ENCODE results near the gene GPRC5D. TPM values are rescaled to one million over a fixed set of nuclear protein-coding genes. Genes with fewer than 3 reads are reported as not detected.

Gene GPRC5D
- polyA plus RNA-seq, 1 donor from 2014 or later: 1.4 TPM

DNA sequence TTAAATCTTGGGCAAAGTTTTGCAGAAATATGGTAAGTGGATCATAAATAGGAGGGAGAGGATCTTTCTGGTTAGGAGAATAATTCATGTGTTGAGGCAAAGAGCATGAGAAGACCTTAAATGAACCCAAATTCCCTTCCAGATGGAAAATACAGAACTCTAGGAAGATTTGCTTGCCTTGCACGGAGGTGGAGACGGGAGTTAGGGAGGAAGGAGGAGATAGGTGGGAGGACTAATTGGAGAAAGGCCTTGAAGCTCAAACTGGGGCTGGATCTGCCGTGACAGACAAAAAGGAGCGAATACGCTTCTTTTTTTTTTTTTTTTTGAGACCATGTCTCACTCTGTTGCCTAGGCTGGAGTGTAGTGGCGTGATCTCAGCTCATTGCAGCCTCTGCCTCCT is 54.7 kb downstream of the GPRC5D start:
- H3K27me3 Mint-ChIP-seq: peaks cover 12% of the 10 kb centered on the region

DNA sequence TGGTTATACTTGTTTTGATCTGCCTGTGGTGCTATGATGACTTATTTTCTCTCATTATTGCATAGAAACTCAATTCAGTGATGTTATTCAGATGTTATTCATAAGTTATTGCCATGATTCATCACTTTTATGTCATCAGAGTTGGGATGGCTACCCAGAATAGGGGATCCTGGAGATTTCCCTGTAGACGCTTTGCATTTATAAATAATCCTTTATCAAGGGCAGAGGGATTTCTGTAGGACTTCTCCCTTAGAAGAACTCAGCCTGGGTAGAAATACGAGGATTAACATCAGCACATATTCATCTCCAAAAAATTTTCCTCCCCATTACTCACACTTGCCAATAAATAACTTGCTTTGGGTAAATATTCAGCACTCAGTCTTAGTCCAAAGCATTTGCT is 55.7 kb downstream of the GPRC5D start:
- Mint-ChIP-seq H3K4me3 (no peak overlapping the region), H3K27me3 (peaks cover 22% of the 10 kb centered on the region), H3K4me1 (no peaks in the 10 kb centered on the region), H3K36me3 (no peaks in the 10 kb centered on the region), H3K9me3 (peaks cover 0 to 2% (median 0%) of the 10 kb centered on the region in 3 donors), H3K27ac (no peak overlapping the region)

More for the DNA sequence above, 54.7 kb downstream of the GPRC5D start:
- Mint-ChIP-seq H3K4me1 (no peaks in the 10 kb centered on the region), H3K36me3 (no peaks in the 10 kb centered on the region), H3K9me3 (peaks cover 0 to 2% (median 0%) of the 10 kb centered on the region in 3 donors), H3K4me3 (no peak overlapping the region), H3K27ac (peak overlapping the region in 1 of 3 donors; percentile 40)

DNA sequence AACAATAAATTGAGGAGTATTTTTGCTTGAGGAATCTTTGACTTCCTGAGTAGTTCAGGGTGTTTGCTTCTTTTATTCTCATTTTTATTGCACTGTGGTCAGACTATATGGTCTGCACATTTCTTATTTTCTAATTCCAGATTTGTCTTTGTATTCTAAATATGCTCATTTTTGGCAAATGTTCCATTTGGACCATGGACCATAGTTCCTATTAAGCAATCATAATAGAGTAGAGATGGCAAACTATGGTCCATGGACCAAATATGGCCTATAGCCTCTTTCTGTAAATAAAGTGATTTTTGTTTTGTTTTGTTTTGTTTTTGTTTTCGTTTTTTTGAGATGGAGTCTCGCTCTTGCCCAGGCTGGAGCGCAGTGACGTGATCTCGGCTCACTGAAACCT is 58.5 kb downstream of the GPRC5D start:
- Mint-ChIP-seq H3K27me3 (peaks cover 39% of the 10 kb centered on the region), H3K4me1 (peaks cover 0 to 7% (median 0%) of the 10 kb centered on the region in 3 donors), H3K27ac (no peak overlapping the region), H3K4me3 (no peak overlapping the region), H3K36me3 (no peaks in the 10 kb centered on the region), H3K9me3 (peaks cover 0 to 2% (median 0%) of the 10 kb centered on the region in 3 donors)

DNA sequence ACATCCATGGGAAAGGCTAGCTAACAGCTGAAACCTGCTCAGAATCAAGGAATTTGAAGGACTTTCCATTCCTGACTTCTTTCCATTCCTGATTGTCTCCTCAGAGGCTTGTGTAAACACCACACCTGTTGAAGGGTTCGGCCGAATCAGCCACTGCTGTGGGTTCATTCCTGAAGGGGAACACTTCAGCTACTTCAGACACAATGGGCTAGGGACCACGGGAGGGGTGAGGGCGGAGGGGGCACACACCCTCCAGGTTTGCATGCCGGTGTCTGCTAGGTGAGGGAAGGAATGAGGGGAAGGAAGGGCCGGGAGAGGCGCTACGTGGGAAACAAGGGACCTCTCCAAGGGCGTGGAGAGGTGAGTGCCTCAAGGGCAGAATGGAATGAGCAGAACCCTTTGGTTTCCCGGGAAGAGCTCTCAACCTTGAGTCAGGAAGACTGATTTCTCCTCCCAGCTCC is 59.3 kb downstream of the GPRC5D start:
- peaks cover 0 to 7% (median 0%) of the 10 kb centered on the region in 3 donors for H3K4me1 Mint-ChIP-seq
- H3K27ac Mint-ChIP-seq: no peak overlapping the region

DNA sequence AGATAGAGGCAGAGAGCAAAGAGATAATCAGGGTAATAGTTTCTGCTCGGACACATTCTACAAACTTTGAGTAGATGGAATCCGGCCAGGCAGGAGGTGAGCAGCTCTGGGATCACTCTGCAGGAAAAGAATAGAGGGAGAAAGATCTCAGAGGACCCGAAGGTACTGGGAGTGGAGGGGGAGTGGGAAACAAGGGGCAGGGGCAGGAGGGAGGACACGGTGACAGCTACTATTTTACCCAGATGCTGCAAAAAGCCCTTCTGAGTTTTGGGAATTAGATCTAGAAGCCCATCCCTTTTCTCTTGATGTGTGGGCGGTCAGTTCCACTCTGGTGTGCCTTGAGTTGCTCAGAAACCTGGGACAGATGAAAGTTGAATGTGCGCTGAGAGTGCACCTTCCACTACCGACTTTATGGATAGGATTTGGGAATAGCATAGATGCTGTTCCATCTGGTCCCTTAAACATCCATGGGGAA is 60.1 kb downstream of the GPRC5D start:
- Mint-ChIP-seq H3K27ac (no peak overlapping the region), H3K36me3 (no peaks in the 10 kb centered on the region), H3K4me1 (peaks cover 0 to 7% (median 0%) of the 10 kb centered on the region in 3 donors), H3K27me3 (peaks cover 45% of the 10 kb centered on the region), H3K9me3 (no peaks in the 10 kb centered on the region), H3K4me3 (peak overlapping the region in 2 of 4 donors; percentile 39 to 75)

More for the DNA sequence above, 59.3 kb downstream of the GPRC5D start:
- Mint-ChIP-seq H3K36me3 (no peaks in the 10 kb centered on the region), H3K4me3 (no peak overlapping the region), H3K9me3 (peaks cover 0 to 2% (median 0%) of the 10 kb centered on the region in 3 donors), H3K27me3 (peaks cover 44% of the 10 kb centered on the region)

DNA sequence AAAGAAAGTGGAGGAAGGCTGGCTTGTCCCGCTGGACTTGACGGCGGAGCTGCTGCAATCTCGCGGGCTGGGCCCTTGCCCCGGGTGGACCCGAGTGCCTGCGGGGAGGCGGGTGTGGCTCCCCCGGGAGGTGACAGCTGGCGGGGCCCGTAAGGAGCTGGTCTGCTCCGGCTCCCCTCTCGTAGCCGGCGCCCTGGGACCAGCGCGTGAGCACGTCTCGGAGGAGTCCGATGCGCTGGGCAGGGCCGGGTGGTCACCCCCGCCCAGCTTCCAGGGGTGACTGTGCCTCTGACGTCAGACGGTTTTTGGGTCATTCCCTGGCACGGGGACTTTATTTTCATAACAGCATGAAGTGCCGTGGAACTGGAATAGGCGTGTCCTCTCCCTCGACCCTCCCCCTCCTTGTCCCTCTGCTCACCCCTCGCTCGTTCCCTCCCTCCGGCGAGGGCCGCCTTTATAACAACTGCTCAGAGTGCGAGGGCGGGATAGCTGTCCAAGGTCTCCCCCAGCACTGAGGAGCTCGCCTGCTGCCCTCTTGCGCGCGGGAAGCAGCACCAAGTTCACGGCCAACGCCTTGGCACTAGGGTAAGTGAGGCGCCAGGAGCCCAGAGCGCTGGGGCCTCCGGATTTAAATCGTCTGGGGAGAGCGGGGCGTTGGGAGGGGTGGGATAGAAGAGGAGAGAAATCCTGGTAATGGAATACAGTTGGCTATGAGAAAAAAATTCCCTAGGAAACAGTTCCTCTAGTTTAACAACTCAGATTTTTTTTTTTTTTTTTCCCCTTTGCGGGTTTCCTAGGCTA is 60.7 kb downstream of the GPRC5D start, which contains the start of gene GPRC5A:
GPRC5A (plus strand) TSS at position 483 of the 801 bp plus-strand sequence. CDS start 16,688 bp downstream, outside the sequence.
- Mint-ChIP-seq H3K27me3 (peaks cover 45% of the 10 kb centered on the region), H3K4me1 (peaks cover 0 to 7% (median 0%) of the 10 kb centered on the region in 3 donors), H3K4me3 (peak within 1 kb of the TSS; percentile 72 to 90 (median 82)), H3K36me3 (no peaks in the 10 kb centered on the region), H3K27ac (no peak within 1 kb of the TSS), H3K9me3 (no peaks in the 10 kb centered on the region)

Other genes starting within 250 kb of the GPRC5D start
- 12.5 TPM for gene CDKN1B, start 234.8 kb downstream of the GPRC5D start, polyA plus RNA-seq
- gene APOLD1, start 166.5 kb downstream of the GPRC5D start, polyA plus RNA-seq: 0.23 TPM
- 69.0 TPM for gene DDX47, start 138.8 kb downstream of the GPRC5D start, polyA plus RNA-seq
- not detected for gene GPRC5A, start 60.6 kb downstream of the GPRC5D start, polyA plus RNA-seq
- gene HEBP1, start 48.1 kb upstream of the GPRC5D start, polyA plus RNA-seq: 12.9 TPM
- gene FAM234B, start 92.2 kb upstream of the GPRC5D start, polyA plus RNA-seq: 2.7 TPM
- not detected for gene GSG1, start 151.5 kb upstream of the GPRC5D start, polyA plus RNA-seq
- not detected for gene EMP1, start 244.6 kb upstream of the GPRC5D start, polyA plus RNA-seq

Data from IgD-negative memory B cell (primary cell).